Prostate gland (tissue), 2 donors: Measurements from ENCODE around the gene R3HCC1L.

ENCODE experiments used
- CTCF ChIP-seq, 4 experiments: fragments of 200-600 bp in 2 of 4; fragments of 450-650 bp in 2 of 4; sonication (generic) in 2 of 4; IDR thresholded peaks; 1 replicate in 3 of 4; 2 replicates in 1 of 4; pipeline ENCODE4 v1.5.1; 2016 to 2019; ENCODE audit warnings: antibody characterized with exemption in 4 of 4, mild to moderate bottlenecking in 2 of 4, moderate library complexity in 2 of 4
- POLR2A ChIP-seq: fragments of 450-650 bp; IDR thresholded peaks from one replicate; pipeline ENCODE4 v1.6.1; 2016; ENCODE audit warnings: antibody characterized with exemption, mild to moderate bottlenecking
- POLR2AphosphoS5 ChIP-seq: sonication (generic); formaldehyde crosslinking; IDR thresholded peaks from one replicate; pipeline ENCODE4 v1.6.1; 2017; ENCODE audit warnings: antibody characterized with exemption

GRCh38 chr10:98215373-98215772 lies 80.9 kb downstream of the R3HCC1L start:
- TF ChIP-seq POLR2A (no peak), CTCF (IDR thresholded peaks at IDR 0.05) (no peak), POLR2AphosphoS5 (no peak)
